SK-N-SH (cell line): ENCODE results near the gene MAP3K6.

Experiments used
- MXI1 ChIP-seq: IDR thresholded peaks from 2 replicates; pipeline ENCODE4 v1.6.1; 2012; ENCODE audit warnings: mild to moderate bottlenecking, low read depth, low read length, improper control_type of control experiment
- POLR2AphosphoS5 ChIP-seq: IDR thresholded peaks from 2 replicates; pipeline ENCODE4 v1.6.1; 2012; ENCODE audit warnings: low read depth, low read length
- RAD21 ChIP-seq: IDR thresholded peaks from 2 replicates; pipeline ENCODE4 v1.6.1; 2012; ENCODE audit warnings: mild to moderate bottlenecking, low read length
- RXRA ChIP-seq: IDR thresholded peaks from 2 replicates; pipeline ENCODE4 v1.4.0; 2012; ENCODE audit warnings: low read depth, mild to moderate bottlenecking, borderline replicate concordance
- TF ChIP-seq, protein P1 (sequence below): fragments of 200-600 bp; sonication (generic); IDR thresholded peaks from 2 replicates; pipeline ENCODE4 v1.6.1; 2017; ENCODE audit warnings: antibody characterized with exemption, mild to moderate bottlenecking, moderate library complexity
- TF ChIP-seq, protein P2 (sequence below): IDR thresholded peaks from 2 replicates; pipeline ENCODE4 v1.4.0; 2012; ENCODE audit warnings: low read depth, borderline replicate concordance

DNA sequence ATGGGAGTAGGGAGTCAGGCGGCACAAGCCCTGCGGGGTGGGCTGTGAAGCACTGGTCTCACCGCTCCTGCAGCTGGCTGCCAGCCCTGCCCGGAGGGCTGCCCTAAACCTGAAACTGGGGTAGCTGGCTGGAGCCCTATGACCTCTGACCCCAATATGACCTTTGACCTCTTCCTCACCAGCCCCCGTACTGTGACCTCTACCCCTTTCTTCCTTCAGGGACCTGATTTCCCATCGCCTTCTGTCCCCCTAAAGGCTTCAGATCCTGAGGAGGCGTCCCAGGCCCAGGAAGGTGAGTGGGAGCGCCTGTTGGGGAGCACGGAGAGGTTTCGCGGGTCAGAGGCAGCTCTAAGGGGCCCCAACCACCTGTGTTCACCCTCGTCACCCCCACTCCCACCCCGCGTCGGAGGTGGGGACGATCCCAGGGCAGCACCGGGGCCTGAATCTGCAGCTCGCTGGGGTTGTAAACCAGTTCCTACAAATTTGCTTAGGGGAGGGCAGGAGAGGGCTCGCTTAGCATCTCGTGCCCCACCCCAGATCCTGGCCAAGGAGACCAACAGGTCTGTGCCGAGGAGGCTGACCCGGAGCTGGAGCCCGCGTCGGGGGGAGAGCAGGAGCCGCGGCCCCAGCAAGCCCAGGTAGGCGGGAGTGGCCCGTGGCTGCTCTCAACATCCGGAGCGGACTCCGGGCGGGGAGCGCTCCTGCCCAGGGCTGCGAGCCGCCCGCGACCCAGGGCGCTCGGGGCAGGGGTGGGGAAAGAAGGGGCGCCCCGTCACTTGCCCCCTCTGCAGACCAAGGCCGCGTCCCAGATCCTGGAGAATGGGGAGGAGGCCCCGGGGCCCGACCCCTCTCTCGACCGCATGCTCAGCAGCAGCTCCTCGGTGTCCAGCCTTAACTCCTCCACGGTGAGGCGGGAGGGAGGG lies 17.6 kb downstream of the MAP3K6 start:
- TF ChIP-seq RXRA: no peak
- TF ChIP-seq, protein P1, sequence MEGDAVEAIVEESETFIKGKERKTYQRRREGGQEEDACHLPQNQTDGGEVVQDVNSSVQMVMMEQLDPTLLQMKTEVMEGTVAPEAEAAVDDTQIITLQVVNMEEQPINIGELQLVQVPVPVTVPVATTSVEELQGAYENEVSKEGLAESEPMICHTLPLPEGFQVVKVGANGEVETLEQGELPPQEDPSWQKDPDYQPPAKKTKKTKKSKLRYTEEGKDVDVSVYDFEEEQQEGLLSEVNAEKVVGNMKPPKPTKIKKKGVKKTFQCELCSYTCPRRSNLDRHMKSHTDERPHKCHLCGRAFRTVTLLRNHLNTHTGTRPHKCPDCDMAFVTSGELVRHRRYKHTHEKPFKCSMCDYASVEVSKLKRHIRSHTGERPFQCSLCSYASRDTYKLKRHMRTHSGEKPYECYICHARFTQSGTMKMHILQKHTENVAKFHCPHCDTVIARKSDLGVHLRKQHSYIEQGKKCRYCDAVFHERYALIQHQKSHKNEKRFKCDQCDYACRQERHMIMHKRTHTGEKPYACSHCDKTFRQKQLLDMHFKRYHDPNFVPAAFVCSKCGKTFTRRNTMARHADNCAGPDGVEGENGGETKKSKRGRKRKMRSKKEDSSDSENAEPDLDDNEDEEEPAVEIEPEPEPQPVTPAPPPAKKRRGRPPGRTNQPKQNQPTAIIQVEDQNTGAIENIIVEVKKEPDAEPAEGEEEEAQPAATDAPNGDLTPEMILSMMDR: no peak
- no peak for TF ChIP-seq RAD21
- TF ChIP-seq POLR2AphosphoS5: no peak
- TF ChIP-seq MXI1: no peak
- TF ChIP-seq, protein P2, sequence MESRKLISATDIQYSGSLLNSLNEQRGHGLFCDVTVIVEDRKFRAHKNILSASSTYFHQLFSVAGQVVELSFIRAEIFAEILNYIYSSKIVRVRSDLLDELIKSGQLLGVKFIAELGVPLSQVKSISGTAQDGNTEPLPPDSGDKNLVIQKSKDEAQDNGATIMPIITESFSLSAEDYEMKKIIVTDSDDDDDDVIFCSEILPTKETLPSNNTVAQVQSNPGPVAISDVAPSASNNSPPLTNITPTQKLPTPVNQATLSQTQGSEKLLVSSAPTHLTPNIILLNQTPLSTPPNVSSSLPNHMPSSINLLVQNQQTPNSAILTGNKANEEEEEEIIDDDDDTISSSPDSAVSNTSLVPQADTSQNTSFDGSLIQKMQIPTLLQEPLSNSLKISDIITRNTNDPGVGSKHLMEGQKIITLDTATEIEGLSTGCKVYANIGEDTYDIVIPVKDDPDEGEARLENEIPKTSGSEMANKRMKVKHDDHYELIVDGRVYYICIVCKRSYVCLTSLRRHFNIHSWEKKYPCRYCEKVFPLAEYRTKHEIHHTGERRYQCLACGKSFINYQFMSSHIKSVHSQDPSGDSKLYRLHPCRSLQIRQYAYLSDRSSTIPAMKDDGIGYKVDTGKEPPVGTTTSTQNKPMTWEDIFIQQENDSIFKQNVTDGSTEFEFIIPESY: no peak
